ENCODE data around the gene P2RX3.
"Not testable (repeated sequence)": the region's sequence is repeated elsewhere in the genome, so short reads cannot be mapped to it uniquely, and the experiment has no call there.

The P2RX3 gene

GRCh38 chr11:57360991-57361390 is 22.8 kb downstream of the P2RX3 start:
- no peak overlapping the region for H3K27ac Mint-ChIP-seq
- no peaks in the 10 kb centered on the region for H3K9me3 Mint-ChIP-seq
- H3K27me3 Mint-ChIP-seq = peaks cover 13% of the 10 kb centered on the region
- H3K36me3 Mint-ChIP-seq (ENCODE audit: low read depth) = no peaks in the 10 kb centered on the region
- no peak overlapping the region for H3K4me3 Mint-ChIP-seq
- no peaks in the 10 kb centered on the region for H3K4me1 Mint-ChIP-seq (ENCODE audit: low read depth)

GRCh38 chr11:57361420-57361819 is 23.3 kb downstream of the P2RX3 start:
- not testable (repeated sequence) for H3K27me3 Mint-ChIP-seq; H3K9me3 Mint-ChIP-seq; H3K4me1 Mint-ChIP-seq (ENCODE audit: low read depth); H3K27ac Mint-ChIP-seq; H3K4me3 Mint-ChIP-seq; H3K36me3 Mint-ChIP-seq (ENCODE audit: low read depth)

- Mint-ChIP-seq H3K4me1 (ENCODE audit: low read depth) (no peaks in the 10 kb centered on the region), H3K27me3 (peaks cover 5% of the 10 kb centered on the region), H3K27ac (no peak overlapping the region), H3K4me3 (no peak overlapping the region), H3K9me3 (no peaks in the 10 kb centered on the region), H3K36me3 (ENCODE audit: low read depth) (no peaks in the 10 kb centered on the region)
These were observed 23.8 kb downstream of the P2RX3 start for GRCh38 chr11:57361926-57362325.

- H3K36me3 Mint-ChIP-seq (ENCODE audit: low read depth) = no peaks in the 10 kb centered on the region
- no peak overlapping the region for H3K27ac Mint-ChIP-seq
- peaks cover 5% of the 10 kb centered on the region for H3K27me3 Mint-ChIP-seq
These were observed 25.3 kb downstream of the P2RX3 start for GRCh38 chr11:57363131-57364080.

GRCh38 chr11:57364851-57365660 is 26.9 kb downstream of the P2RX3 start:
- no peak overlapping the region for H3K27ac Mint-ChIP-seq

More at GRCh38 chr11:57363131-57364080, 25.3 kb downstream of the P2RX3 start:
- no peaks in the 10 kb centered on the region for H3K4me1 Mint-ChIP-seq (ENCODE audit: low read depth)
- H3K4me3 Mint-ChIP-seq = no peak overlapping the region
- no peaks in the 10 kb centered on the region for H3K9me3 Mint-ChIP-seq

GRCh38 chr11:57368106-57368844 is 30.1 kb downstream of the P2RX3 start:
- Mint-ChIP-seq H3K4me1 (ENCODE audit: low read depth) (no peaks in the 10 kb centered on the region), H3K27ac (no peak overlapping the region), H3K36me3 (ENCODE audit: low read depth) (no peaks in the 10 kb centered on the region), H3K27me3 (peaks cover 1% of the 10 kb centered on the region), H3K9me3 (no peaks in the 10 kb centered on the region), H3K4me3 (no peak overlapping the region)

More at GRCh38 chr11:57364851-57365660, 26.9 kb downstream of the P2RX3 start:
- H3K4me3 Mint-ChIP-seq = no peak overlapping the region
- H3K4me1 Mint-ChIP-seq (ENCODE audit: low read depth) = no peaks in the 10 kb centered on the region
- no peaks in the 10 kb centered on the region for H3K9me3 Mint-ChIP-seq
- peaks cover 5% of the 10 kb centered on the region for H3K27me3 Mint-ChIP-seq
- no peaks in the 10 kb centered on the region for H3K36me3 Mint-ChIP-seq (ENCODE audit: low read depth)

- no peaks in the 10 kb centered on the region for H3K4me1 Mint-ChIP-seq (ENCODE audit: low read depth)
- H3K27ac Mint-ChIP-seq = no peak overlapping the region
- H3K4me3 Mint-ChIP-seq = no peak overlapping the region
- H3K36me3 Mint-ChIP-seq (ENCODE audit: low read depth) = no peaks in the 10 kb centered on the region
- H3K27me3 Mint-ChIP-seq = no peaks in the 10 kb centered on the region
- H3K9me3 Mint-ChIP-seq = no peaks in the 10 kb centered on the region
These were observed 30.7 kb downstream of the P2RX3 start for GRCh38 chr11:57368845-57369232.

GRCh38 chr11:57370251-57370650 is 32.1 kb downstream of the P2RX3 start:
- Mint-ChIP-seq H3K4me1 (ENCODE audit: low read depth) (no peaks in the 10 kb centered on the region), H3K27me3 (no peaks in the 10 kb centered on the region), H3K36me3 (ENCODE audit: low read depth) (no peaks in the 10 kb centered on the region), H3K9me3 (no peaks in the 10 kb centered on the region), H3K4me3 (no peak overlapping the region), H3K27ac (no peak overlapping the region)

GRCh38 chr11:57370941-57371340 is 32.8 kb downstream of the P2RX3 start:
- no peaks in the 10 kb centered on the region for H3K36me3 Mint-ChIP-seq (ENCODE audit: low read depth)
- no peaks in the 10 kb centered on the region for H3K27me3 Mint-ChIP-seq
- H3K9me3 Mint-ChIP-seq = no peaks in the 10 kb centered on the region
- H3K4me1 Mint-ChIP-seq (ENCODE audit: low read depth) = no peaks in the 10 kb centered on the region
- no peak overlapping the region for H3K4me3 Mint-ChIP-seq
- no peak overlapping the region for H3K27ac Mint-ChIP-seq

- H3K4me3 Mint-ChIP-seq = no peak overlapping the region
- H3K9me3 Mint-ChIP-seq = no peaks in the 10 kb centered on the region
- H3K36me3 Mint-ChIP-seq (ENCODE audit: low read depth) = no peaks in the 10 kb centered on the region
- no peak overlapping the region for H3K27ac Mint-ChIP-seq
- no peaks in the 10 kb centered on the region for H3K4me1 Mint-ChIP-seq (ENCODE audit: low read depth)
- H3K27me3 Mint-ChIP-seq = peaks cover 10% of the 10 kb centered on the region
These were observed 35.0 kb downstream of the P2RX3 start for GRCh38 chr11:57373146-57373545.

GRCh38 chr11:57374966-57375365 is 36.8 kb downstream of the P2RX3 start:
- no peak overlapping the region for H3K27ac Mint-ChIP-seq
- H3K4me1 Mint-ChIP-seq (ENCODE audit: low read depth) = no peaks in the 10 kb centered on the region
- H3K36me3 Mint-ChIP-seq (ENCODE audit: low read depth) = no peaks in the 10 kb centered on the region

GRCh38 chr11:57375490-57375889 is 37.3 kb downstream of the P2RX3 start:
- no peaks in the 10 kb centered on the region for H3K36me3 Mint-ChIP-seq (ENCODE audit: low read depth)
- H3K27me3 Mint-ChIP-seq = peaks cover 16% of the 10 kb centered on the region
- H3K9me3 Mint-ChIP-seq = no peaks in the 10 kb centered on the region
- H3K4me1 Mint-ChIP-seq (ENCODE audit: low read depth) = no peaks in the 10 kb centered on the region
- no peak overlapping the region for H3K4me3 Mint-ChIP-seq
- H3K27ac Mint-ChIP-seq = no peak overlapping the region

More at GRCh38 chr11:57374966-57375365, 36.8 kb downstream of the P2RX3 start:
- Mint-ChIP-seq H3K4me3 (no peak overlapping the region), H3K27me3 (peaks cover 16% of the 10 kb centered on the region), H3K9me3 (no peaks in the 10 kb centered on the region)

GRCh38 chr11:57376095-57377090 is 38.2 kb downstream of the P2RX3 start:
- Mint-ChIP-seq H3K27me3 (peaks cover 16% of the 10 kb centered on the region), H3K4me1 (ENCODE audit: low read depth) (no peaks in the 10 kb centered on the region), H3K4me3 (no peak overlapping the region), H3K9me3 (no peaks in the 10 kb centered on the region), H3K36me3 (ENCODE audit: low read depth) (no peaks in the 10 kb centered on the region), H3K27ac (no peak overlapping the region)

- Mint-ChIP-seq H3K27ac (no peak overlapping the region), H3K4me3 (no peak overlapping the region), H3K36me3 (ENCODE audit: low read depth) (no peaks in the 10 kb centered on the region), H3K27me3 (peaks cover 16% of the 10 kb centered on the region), H3K9me3 (no peaks in the 10 kb centered on the region), H3K4me1 (ENCODE audit: low read depth) (no peaks in the 10 kb centered on the region)
These were observed 39.0 kb downstream of the P2RX3 start for GRCh38 chr11:57377107-57377506.

Measured in stimulated activated naive CD8-positive, alpha-beta T cell treated with anti-CD3 and anti-CD28 coated beads, Interleukin-15, Interleukin-2, amounts not matched to agents 100 ng/mL and 50 ng/mL, for 24 hours (primary cell).